UCSD-AML1 (cell line): Measurements from ENCODE around the gene SH2B2.
A peak's percentile ranks its signal among the peaks of the same experiment; 100 is the strongest.
"Not testable (repeated sequence)": the region's sequence is repeated elsewhere in the genome, so short reads cannot be mapped to it uniquely, and the experiment has no call there.

Experiments
- DNase-seq: peaks from one replicate; lab custom pipeline; 2025; ENCODE audit not compliant: unreplicated experiment; lab: John Stamatoyannopoulos, UW

The SH2B2 gene

DNA sequence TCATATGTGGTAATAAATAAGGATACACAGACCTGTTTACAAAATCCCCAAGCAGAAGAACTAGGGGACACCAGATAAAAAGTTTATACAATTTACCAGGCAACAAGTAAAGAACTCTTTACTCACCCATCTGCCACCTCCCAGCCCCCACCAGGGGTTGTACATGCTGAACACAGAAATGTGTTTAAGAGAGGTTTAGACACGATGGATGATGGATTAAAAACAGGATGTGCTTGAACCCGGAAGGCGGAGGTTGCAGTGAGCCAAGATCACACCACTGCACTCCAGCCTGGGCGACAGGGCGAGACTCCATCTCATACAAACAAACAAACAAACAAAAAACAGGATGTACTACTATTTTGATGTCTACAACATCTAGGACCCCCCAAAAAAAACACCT lies 42.2 kb downstream of the SH2B2 start:
- DNase-seq = not testable (repeated sequence)

DNA sequence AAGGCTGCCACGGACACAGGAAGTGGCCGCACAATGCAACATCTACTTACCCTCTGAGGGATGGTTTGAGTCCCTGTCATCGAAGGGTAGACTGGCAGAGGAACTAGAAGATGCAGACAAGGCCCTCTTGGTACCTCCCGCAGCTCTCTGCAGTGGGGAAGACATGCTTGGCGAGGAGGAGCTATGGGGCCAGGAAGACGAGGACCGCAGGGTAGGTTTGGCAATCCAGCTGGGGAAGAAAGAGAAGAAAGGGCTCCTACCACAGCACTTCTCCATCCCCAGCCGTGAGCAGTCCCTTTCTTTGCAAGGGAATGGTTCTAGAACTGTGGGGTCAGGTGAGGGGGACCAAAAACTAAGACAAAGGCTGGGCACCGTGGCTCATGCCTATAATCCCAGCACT lies 42.7 kb downstream of the SH2B2 start:
- DNase-seq = not testable (repeated sequence)

DNA sequence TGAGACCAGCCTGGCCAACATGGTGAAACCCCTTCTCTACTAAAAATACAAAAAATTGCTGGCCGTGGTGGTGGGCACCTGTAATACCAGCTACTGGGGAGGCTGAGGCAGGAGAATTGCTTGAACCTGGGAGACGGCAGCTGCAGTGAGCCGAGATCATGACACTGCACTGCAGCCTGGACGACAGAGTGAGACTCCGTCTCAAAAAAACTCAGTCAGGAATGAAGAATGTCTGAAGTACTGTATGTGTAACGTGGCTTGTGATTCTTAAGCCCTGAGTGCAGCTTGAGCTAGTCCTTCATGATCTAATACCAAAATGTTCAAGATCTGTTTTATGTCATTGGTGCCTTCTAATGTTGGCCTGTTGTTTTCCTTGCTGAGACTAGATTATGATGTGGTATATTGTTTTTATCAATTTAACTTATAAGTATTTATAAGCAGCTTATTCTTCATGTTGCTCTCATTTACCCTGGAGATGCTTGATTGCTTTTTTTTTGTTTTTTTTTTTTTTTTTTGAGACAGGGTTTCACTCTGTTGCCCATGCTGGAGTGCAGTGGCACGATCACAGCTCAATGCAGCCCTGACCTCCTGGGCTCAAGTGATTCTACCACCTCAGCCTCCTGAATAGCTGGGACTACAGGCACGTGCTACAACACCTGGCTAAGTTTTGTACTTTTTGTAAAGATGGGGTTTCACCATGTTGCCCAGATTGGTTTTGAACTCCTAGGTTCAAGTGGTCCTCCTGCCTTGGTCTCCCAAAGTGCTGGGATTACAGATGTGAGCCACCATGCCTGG lies 44.2 kb downstream of the SH2B2 start:
- DNase-seq = not testable (repeated sequence)

DNA sequence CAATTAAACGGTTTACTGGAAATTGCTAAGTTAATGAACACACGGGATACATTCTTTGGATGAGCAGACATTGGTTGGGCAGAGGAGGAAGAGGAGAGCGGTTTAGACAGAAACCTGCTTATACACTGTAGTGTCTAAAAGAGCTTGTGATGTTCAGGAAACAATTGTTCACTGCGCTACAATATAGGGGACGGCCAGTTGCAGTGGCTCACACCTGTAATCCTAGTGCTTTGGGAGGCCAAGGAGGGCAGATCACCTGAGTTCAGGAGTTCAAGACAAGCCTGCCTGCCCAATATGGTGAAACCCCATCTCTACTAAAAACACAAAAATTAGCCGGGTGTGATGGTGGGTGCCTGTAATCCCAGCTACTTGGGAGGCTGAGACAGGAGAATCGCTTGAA lies 48.9 kb downstream of the SH2B2 start:
- DNase-seq = not testable (repeated sequence)

DNA sequence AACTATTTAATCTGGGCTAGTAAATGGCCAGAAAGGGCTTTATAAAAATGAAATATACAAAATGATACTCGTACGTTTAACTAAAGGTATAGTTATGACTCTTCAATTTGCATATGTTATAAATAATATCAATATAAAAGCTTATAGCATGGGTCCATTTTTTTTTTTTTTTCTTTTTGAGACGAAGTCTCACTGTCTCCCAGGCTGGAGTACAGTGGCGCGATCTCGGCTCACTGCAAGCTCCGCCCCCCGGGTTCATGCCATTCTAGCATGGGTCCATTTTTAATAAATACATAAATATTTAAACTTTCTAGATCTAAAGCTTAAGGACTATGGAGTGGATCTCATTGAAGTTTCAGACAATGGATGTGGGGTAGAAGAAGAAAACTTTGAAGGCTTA lies 50.3 kb downstream of the SH2B2 start:
- not testable (repeated sequence) for DNase-seq

DNA sequence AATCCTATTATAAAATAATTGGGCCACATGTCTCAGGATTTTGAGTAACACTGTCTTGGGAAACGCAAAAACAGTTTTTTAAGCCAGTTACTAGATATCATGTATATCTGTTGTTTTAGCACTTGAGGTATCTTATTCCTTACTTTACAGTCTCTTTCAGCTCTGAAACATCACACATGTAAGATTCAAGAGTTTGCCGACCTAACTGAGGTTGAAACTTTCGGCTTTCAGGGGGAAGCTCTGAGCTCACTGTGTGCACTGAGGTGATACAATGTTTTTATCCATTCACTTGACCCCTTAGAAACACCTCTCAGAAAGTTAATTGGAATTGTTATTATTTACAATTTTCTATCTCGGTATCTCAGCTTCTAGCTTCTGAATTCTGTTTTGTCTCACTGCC lies 50.8 kb downstream of the SH2B2 start:
- DNase-seq = not testable (repeated sequence)

DNA sequence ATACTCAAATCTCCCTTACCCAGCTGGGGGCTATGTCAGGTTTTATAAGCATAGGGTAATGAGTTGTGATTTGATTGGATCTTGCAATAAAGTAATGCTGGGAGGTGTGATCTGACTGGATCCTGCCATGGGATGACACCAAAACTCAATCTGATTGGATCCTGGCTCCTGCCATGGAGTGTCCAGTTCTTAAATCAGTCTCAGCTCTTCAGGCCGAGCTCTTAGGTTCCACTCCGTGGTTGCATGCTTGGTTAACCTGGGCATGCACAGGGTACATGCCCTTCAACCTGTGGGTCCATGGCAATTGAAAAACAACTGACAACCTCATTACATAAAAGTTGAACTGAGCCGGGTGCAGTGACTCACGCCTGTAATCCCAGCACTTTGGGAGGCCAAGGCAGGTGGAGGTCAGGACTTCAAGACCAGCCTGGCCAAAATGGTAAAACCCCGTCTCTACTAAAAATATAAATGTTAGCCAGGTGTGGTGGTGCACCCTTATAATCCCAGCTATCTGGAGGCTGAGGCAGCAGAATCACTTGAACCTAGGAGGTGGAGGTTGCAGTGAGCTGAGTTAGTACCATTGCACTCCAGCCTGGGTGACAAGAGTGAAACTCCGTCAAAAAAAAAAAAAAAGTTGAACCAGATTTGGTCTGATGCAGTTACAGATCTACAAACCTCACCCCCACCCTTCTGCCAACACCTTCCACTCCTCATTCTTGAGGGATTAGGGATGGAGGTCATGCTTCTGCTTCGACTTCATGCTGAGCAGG lies 54.1 kb downstream of the SH2B2 start:
- DNase-seq = not testable (repeated sequence)

DNA sequence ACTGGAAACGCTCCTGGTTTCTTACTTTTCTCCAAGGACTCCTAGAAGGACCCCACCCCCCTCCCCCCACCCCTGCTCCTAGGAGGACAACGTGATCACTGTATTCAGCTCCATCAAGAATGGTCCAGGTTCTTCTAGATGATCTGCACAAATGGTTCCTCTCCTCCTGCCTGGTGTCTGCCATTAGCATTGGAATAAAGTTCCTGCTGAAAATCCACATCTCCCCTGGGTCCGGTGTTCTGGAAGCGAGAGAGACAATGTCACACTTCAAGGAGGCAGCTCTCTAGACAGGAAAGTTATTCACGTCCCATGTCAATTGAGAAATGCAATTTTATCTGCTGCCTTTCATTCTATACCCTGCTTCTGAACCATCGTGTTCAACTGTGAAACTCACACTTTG lies 60.3 kb downstream of the SH2B2 start:
- not testable (repeated sequence) for DNase-seq

DNA sequence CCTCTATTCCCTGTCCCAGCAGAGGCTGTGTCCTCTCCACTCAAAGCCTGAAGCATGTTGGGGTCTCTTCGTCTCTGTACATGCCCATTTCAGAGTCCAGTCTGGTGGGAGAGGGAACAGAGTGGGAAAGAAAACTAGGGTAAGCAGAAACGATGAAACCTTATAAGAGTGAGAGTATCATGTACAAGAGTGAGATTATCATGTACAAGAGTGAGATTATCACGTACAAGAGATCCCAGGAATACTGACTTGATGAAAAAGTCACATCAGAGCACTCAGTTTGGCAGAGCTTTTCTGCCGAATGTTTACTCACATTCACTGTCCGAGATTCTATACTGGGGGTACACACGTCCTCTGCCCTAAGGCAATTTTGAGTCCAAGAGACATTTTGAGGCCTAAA lies 69.7 kb downstream of the SH2B2 start, which contains the start of gene SPDYE6:
Gene SPDYE6 (minus strand): TSS at position 101 of the 400 bp plus-strand sequence. CDS start 421 bp downstream, outside the sequence.
- DNase-seq = not testable (repeated sequence)

DNA sequence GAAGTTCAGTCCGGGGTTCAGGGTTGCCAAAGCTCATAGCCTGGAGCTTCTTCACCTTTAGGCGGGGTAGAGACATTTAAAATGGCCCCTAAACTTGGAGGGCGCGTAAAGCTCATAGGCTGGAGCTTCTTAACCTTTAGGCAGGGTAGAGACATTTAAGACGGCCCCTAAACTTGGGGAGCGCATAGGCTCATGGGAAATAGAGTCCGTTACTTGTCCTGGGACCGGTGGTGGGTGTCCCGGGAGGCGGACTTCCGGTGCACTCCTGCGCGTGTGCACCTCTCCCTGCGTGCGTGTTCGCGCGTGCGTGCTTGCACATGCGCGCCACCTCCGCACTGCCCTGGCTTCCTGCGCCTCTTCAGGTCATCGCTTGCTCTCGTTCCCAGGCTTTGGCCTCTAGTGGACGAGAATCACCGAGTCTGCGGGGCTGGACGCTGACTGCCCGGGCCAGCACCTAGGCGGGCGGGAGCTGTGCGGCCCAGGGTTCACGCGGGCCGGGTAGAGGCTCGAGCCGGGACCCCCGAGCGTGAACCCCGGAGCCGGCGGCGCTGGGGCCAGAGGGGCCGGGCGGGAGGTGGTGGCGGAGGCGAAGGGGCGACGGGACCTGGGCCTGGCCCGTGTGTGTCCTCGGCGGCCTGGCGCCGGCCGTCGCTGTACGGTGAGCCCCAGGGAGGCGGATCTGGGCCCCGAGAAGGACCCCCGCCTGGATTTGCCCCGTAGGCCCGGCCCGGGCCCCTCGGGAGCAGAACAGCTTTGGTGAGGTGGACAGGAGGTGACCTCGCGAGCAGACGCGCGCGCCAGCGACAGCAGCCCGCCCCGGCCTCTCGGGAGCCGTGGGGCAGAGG lies 77.1 kb downstream of the SH2B2 start:
- DNase-seq = peak; percentile 88

DNA sequence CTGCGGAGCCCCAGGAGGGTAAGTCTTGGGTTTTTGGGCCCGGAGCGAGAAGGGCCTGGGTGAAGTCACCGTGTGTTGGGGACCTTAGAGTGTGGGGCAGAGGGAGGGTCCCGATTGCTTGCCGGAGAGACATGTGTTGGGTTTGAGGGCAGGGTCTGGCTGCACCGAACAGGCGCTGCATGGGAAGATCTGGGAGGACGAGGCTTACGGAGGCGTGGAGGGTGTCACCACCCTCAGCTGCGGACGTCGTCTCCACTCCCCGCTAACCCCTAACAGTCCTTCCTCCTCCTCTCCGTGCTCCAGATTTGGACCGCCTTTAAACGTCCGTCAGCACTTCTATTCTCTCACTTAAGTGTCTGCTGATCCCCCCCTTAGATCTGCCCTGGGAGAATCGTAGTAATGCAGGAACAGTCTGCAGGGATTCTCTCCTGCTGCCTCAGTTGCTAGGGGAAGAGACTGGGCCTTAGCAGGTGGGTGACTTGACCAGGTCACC lies 77.8 kb downstream of the SH2B2 start:
- not testable (repeated sequence) for DNase-seq

DNA sequence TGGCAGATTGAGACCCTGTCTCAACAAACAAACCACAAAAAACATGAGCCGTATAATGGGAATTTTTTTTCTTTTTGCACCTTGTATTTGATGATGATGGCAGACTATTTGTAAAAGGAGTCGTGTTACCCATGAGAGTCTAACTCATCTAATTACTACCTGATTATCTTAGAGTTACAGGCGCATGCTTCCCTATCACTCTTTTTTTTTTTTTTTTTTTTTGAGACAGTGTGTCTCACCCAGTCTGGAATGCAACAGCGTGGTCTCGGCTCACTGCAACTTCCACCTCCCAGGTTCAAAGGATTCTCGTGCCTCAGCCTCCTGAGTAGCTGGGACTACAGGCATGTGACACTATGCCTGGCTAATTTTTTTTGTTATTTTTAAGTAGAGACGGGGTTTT lies 78.7 kb downstream of the SH2B2 start:
- not testable (repeated sequence) for DNase-seq

DNA sequence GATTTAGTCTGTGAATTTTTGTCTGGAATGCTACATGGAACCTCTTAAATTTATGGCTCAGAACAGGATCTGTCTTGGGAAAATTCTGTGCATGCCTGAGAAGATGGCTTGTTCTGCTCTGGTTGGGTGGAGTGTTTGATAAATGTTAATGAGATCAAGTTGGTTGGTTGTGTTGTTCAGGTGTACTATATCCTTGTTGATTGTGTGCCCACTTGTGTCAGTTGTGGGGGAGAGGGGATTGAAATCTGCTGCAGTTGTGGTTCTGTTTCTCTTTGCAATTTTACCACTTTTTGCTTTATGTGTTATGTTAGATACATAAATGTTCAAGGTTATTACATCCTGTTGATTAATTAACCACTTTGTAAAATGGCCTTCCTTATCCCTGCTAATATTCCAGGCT lies 83.4 kb downstream of the SH2B2 start:
- DNase-seq = not testable (repeated sequence)
